HCT116 (cell line): Measurements from ENCODE around the gene HSF2BP. TPM values are rescaled to one million over a fixed set of nuclear protein-coding genes. Genes with fewer than 3 reads are reported as not detected.

Experiments used
- ATAC-seq: fragments of 200-7000 bp; cut with Tn5 transposase; 2 replicates; pipeline ENCODE4 v1.9.1; 2020; ENCODE audit warnings: mild to moderate bottlenecking, moderate library complexity
- BruUV-seq: library from RNA; stranded (reverse); fragments of 400-500 nt; replicated peaks from 2 replicates; lab custom pipeline; 2021; lab: Mats Ljungman, UMichigan
- CTCF ChIA-PET: fragments of 300-600 bp; sonication (Branson Sonifier 250); formaldehyde crosslinking; loops from one replicate; lab custom pipeline; 2021; ENCODE audit warnings: antibody characterized with exemption; lab: Charles Lee
- POLR2A ChIA-PET: fragments of 300-600, 350-600 bp; sonication (Branson Sonifier 250); formaldehyde crosslinking; loops from one replicate; lab custom pipeline; 2021; ENCODE audit warnings: antibody characterized with exemption; lab: Charles Lee
- RAD21 ChIA-PET, 2 experiments: fragments of 300-600 bp; sonication (Branson Sonifier 250); formaldehyde crosslinking; loops; one replicate each; lab custom pipeline; 2023; ENCODE audit warnings: low total read pairs in 2 of 2; ENCODE audit not compliant: uncharacterized antibody in 2 of 2, unreplicated experiment in 2 of 2, low non-redundant PET in 1 of 2; lab: Charles Lee
- DNase-seq: peaks from one replicate; pipeline ENCODE4 v3.0.0-alpha.2; 2010; ENCODE audit warnings: low read depth, low spot score
- H2AFZ ChIP-seq: fragments of 200-600 bp; shearing (Covaris generic), sonication (generic); 2 replicates; pipeline ENCODE4 v1.6.1; 2017; ENCODE audit warnings: low read depth, mixed run types, mixed read lengths, antibody characterized with exemption, low read length; ENCODE audit not compliant: poor library complexity, severe bottlenecking
- H3K27ac ChIP-seq: 2 replicates; pipeline ENCODE4 v1.5.1; 2012; ENCODE audit warnings: low read depth, low read length
- H3K27me3 ChIP-seq: fragments of 200-600 bp; sonication (generic); 2 replicates; pipeline ENCODE4 v1.6.1; 2016; ENCODE audit warnings: mixed run types, low read length, mixed read lengths; ENCODE audit not compliant: insufficient read depth
- H3K36me3 ChIP-seq, 2 experiments: fragments of 200-500 bp in 1 of 2; fragments of 200-600 bp in 1 of 2; sonication (Bioruptor generic) in 1 of 2; sonication (generic) in 1 of 2; 2 replicates each; pipeline versions ENCODE4 v1.5.1 to v1.6.1; 2014 to 2016; ENCODE audit warnings: low read length in 2 of 2, inconsistent platforms in 1 of 2, mixed read lengths in 1 of 2, mixed run types in 1 of 2; ENCODE audit not compliant: insufficient read depth in 2 of 2, control insufficient read depth in 1 of 2
- H3K4me1 ChIP-seq, 2 experiments: fragments of 200-600 bp in 1 of 2; sonication (generic) in 1 of 2; 2 replicates each; pipeline versions ENCODE4 v1.5.1 to v1.6.1; 2012 to 2017; ENCODE audit warnings: low read length in 2 of 2, inconsistent platforms in 1 of 2, mild to moderate bottlenecking in 1 of 2, mixed read lengths in 1 of 2, mixed run types in 1 of 2, moderate library complexity in 1 of 2; ENCODE audit not compliant: insufficient read depth in 2 of 2, control insufficient read depth in 1 of 2
- H3K4me2 ChIP-seq: fragments of 200-600 bp; sonication (generic); 2 replicates; pipeline ENCODE4 v1.6.1; 2017; ENCODE audit warnings: mixed run types, low read length, mixed read lengths
- H3K4me3 ChIP-seq, 2 experiments: fragments of 200-600 bp in 1 of 2; sonication (generic) in 1 of 2; replicated peaks in 1 of 2; 2 replicates each; pipeline ENCODE4 v1.5.1; 2011 to 2016; ENCODE audit warnings: low read length in 2 of 2, control low read depth in 1 of 2, low read depth in 1 of 2, mild to moderate bottlenecking in 1 of 2, mixed read lengths in 1 of 2, mixed run types in 1 of 2
- H3K79me2 ChIP-seq: fragments of 200-600 bp; sonication (generic); 2 replicates; pipeline ENCODE4 v1.6.1; 2017; ENCODE audit warnings: mild to moderate bottlenecking, mixed run types, low read length, moderate library complexity, mixed read lengths; ENCODE audit not compliant: insufficient read depth
- H3K9ac ChIP-seq: fragments of 200-600 bp; sonication (generic); 2 replicates; pipeline ENCODE4 v1.6.1; 2016; ENCODE audit warnings: low read length, mixed read lengths
- H3K9me2 ChIP-seq: fragments of 200-600 bp; sonication (generic), shearing (Covaris generic); 2 replicates; pipeline ENCODE4 v1.6.1; 2017; ENCODE audit warnings: mixed run types, mild to moderate bottlenecking, moderate library complexity; ENCODE audit not compliant: insufficient read depth
- H3K9me3 ChIP-seq, 2 experiments: fragments of 200-500 bp in 1 of 2; fragments of 200-600 bp in 1 of 2; sonication (Bioruptor generic) in 1 of 2; sonication (generic) in 1 of 2; 2 replicates each; pipeline ENCODE4 v1.6.1; 2014 to 2017; ENCODE audit warnings: low read length in 2 of 2, mixed read lengths in 2 of 2, inconsistent platforms in 1 of 2, low read depth in 1 of 2, mild to moderate bottlenecking in 1 of 2, mixed run types in 1 of 2, moderate library complexity in 1 of 2; ENCODE audit not compliant: control insufficient read depth in 1 of 2, insufficient read depth in 1 of 2
- H4K20me1 ChIP-seq: fragments of 200-600 bp; sonication (generic), shearing (Covaris generic); 2 replicates; pipeline ENCODE4 v1.6.1; 2017; ENCODE audit warnings: mixed run types, mild to moderate bottlenecking, moderate library complexity; ENCODE audit not compliant: insufficient read depth
- EGR1 ChIP-seq: IDR thresholded peaks from 2 replicates; pipeline ENCODE4 v1.6.1; 2012; ENCODE audit warnings: low read depth
- POLR2AphosphoS5 ChIP-seq: IDR thresholded peaks from 2 replicates; pipeline ENCODE4 v1.6.1; 2011; ENCODE audit warnings: mild to moderate bottlenecking, low read depth, low read length, moderate library complexity
- RAD21 ChIP-seq: IDR thresholded peaks from 2 replicates; pipeline ENCODE4 v1.6.1; 2012; ENCODE audit warnings: low read depth, mild to moderate bottlenecking
- SIN3A ChIP-seq: IDR thresholded peaks from 2 replicates; pipeline ENCODE4 v1.6.1; 2012; ENCODE audit warnings: low read depth
- SRF ChIP-seq: IDR thresholded peaks from 2 replicates; pipeline ENCODE4 v1.6.1; 2012; ENCODE audit warnings: low read depth
- ZNF274 ChIP-seq: fragments of 200-500 bp; sonication (Bioruptor generic); IDR thresholded peaks from 2 replicates; pipeline ENCODE4 v1.6.1; 2014; ENCODE audit warnings: mild to moderate bottlenecking, low read depth, low read length, inconsistent platforms
- intact Hi-C: fragments of 100-400 bp; cut with micrococcal nuclease; formaldehyde crosslinking; loops from 2 replicates; pipeline ENCODE4 v1.10.0; 2022
- total RNA-seq: library from RNA; stranded (reverse); gene quantifications from one replicate; pipeline ENCODE4 v1.2.1, GENCODE V29; 2021; ENCODE audit not compliant: unreplicated experiment
- TF ChIP-seq, protein P1 (sequence below), 3 experiments: fragments of 200-600 bp in 1 of 3; sonication (generic) in 1 of 3; IDR thresholded peaks in 2 of 3; conservative IDR thresholded peaks in 1 of 3; 2 replicates each; pipeline ENCODE4 v1.5.1; 2012 to 2017; ENCODE audit warnings: low read depth in 2 of 3, low read length in 2 of 3, antibody characterized with exemption in 1 of 3, borderline replicate concordance in 1 of 3, control low read depth in 1 of 3, mild to moderate bottlenecking in 1 of 3, mixed read lengths in 1 of 3, mixed run types in 1 of 3, moderate library complexity in 1 of 3; ENCODE audit not compliant: insufficient read depth in 1 of 3

HSF2BP gene
- total RNA-seq, 1 experiment from 2014 or later = 0.59 TPM

GRCh38 chr21:43575473-43575844 is 83.8 kb downstream of the HSF2BP start:
- ChIA-PET RAD21 (no interaction called here), CTCF (no interaction called here)
- no peak overlapping the region for H3K9ac ChIP-seq

DNA sequence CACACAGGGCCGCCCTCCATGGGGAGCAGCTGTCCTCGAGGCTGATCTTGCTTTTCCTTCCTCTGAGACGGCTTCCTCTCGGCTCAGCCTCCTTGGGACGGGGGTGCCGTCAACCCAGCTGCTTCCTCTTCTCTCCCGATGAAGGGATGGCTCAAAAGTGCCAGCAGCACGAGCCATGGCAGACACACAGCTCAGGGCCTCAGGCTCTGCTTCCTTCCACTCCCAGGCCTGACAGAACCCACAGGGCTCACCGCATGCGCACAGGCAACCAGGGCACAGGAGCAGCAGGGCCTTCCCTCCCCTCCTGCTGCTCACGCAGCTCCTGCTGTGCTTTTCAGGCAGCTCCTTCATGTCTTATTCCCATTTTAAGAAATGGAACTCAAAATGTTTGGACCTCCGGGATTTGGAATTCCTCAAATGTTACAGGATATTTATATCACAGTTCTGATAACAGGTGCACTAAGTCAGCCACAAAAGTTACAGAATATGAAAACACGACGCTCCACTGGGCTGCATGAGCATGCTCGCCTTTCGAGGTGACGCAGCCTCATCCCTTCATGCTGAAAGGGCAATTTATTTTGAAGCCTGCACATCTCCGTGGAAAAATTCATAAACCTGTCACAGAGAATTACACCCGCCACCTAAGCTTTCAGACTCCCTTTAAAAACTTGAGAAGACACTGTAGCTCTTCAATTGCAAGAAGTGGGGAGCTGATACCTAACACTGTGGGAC is 84.4 kb downstream of the HSF2BP start:
- Histone ChIP-seq H3K9ac (no peak overlapping the region), H3K4me3 (no peak overlapping the region), H3K27ac (no peak overlapping the region), H3K4me1 (no peaks in the 10 kb centered on the region), H4K20me1 (no peaks in the 10 kb centered on the region), H2AFZ (no peak overlapping the region), H3K36me3 (no peaks in the 10 kb centered on the region), H3K27me3 (no peaks in the 10 kb centered on the region), H3K9me2 (no peaks in the 10 kb centered on the region), H3K4me2 (no peak overlapping the region), H3K79me2 (no peaks in the 10 kb centered on the region), H3K9me3 (no peaks in the 10 kb centered on the region)
- TF ChIP-seq, protein P1, sequence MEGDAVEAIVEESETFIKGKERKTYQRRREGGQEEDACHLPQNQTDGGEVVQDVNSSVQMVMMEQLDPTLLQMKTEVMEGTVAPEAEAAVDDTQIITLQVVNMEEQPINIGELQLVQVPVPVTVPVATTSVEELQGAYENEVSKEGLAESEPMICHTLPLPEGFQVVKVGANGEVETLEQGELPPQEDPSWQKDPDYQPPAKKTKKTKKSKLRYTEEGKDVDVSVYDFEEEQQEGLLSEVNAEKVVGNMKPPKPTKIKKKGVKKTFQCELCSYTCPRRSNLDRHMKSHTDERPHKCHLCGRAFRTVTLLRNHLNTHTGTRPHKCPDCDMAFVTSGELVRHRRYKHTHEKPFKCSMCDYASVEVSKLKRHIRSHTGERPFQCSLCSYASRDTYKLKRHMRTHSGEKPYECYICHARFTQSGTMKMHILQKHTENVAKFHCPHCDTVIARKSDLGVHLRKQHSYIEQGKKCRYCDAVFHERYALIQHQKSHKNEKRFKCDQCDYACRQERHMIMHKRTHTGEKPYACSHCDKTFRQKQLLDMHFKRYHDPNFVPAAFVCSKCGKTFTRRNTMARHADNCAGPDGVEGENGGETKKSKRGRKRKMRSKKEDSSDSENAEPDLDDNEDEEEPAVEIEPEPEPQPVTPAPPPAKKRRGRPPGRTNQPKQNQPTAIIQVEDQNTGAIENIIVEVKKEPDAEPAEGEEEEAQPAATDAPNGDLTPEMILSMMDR (IDR thresholded peaks at IDR 0.05 in 2 of 3, conservative IDR thresholded peaks at IDR 0.05 in 1 of 3; ENCODE audit: borderline replicate concordance in 1 of 3, insufficient read depth in 1 of 3, low read depth in 2 of 3, low read length in 2 of 3) = no peak
- TF ChIP-seq SIN3A (no peak), POLR2AphosphoS5 (no peak), ZNF274 (no peak), SRF (no peak), RAD21 (no peak)
- ChIA-PET POLR2A (no interaction called here), CTCF (no interaction called here), RAD21 (no interaction called here)
- no TSS peak for BruUV-seq
- DNase-seq (no peak), ATAC-seq (no peak)
- intact Hi-C loops = no loop called here

More at GRCh38 chr21:43575473-43575844, 83.8 kb downstream of the HSF2BP start:
- Histone ChIP-seq H3K27me3 (no peaks in the 10 kb centered on the region), H3K4me2 (no peak overlapping the region), H3K4me3 (no peak overlapping the region), H2AFZ (no peak overlapping the region), H4K20me1 (no peaks in the 10 kb centered on the region), H3K9me2 (no peaks in the 10 kb centered on the region), H3K4me1 (no peaks in the 10 kb centered on the region), H3K79me2 (no peaks in the 10 kb centered on the region), H3K27ac (no peak overlapping the region), H3K36me3 (no peaks in the 10 kb centered on the region), H3K9me3 (no peaks in the 10 kb centered on the region)
- POLR2A ChIA-PET = no interaction called here
- no peak for TF ChIP-seq EGR1
- ATAC-seq (no peak), DNase-seq (no peak)
- intact Hi-C loops = no loop called here
- BruUV-seq = no TSS peak
